HG03521 (cell line): ENCODE data around the gene LILRA2.
"Not testable (repeated sequence)": the region's sequence is repeated elsewhere in the genome, so short reads cannot be mapped to it uniquely, and the experiment has no call there.

ENCODE experiments used
- ATAC-seq: cut with Tn5 transposase; IDR thresholded peaks from one replicate; pipeline ENCODE4 v1.9.1; 2021; ENCODE audit warnings: mild to moderate bottlenecking, moderate library complexity; ENCODE audit not compliant: unreplicated experiment

The LILRA2 gene

DNA sequence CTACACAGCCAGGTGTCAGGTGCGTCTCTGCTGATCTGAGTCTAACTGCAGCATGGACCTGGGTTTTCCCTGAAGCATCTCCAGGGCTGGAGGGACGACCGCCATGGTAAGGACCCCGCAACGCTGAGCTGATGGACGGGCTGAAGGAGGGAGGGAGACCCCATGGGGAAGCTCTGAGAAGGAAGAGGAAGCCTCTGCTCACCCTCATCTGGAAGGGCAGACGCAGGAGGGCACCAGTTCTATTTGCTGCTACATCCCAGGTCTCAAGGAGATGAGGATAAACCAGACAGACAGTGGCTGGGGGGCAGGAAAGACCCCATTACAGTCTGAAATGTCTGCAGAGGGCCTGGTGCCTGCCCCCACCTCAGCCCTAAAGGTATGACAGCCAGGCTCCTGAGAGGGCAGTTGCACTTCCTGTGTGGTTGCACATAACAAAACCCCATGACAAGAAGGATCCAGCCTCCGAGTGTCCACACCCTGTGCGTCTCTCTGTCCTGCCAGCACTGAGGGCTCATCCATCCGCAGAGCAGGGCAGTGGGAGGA, at the start of gene LILRA2:
TSS of gene LILRA2 (plus strand) at position 461 of the 543 bp plus-strand sequence. CDS start 89 bp downstream, outside the sequence.
- no peak for ATAC-seq

DNA sequence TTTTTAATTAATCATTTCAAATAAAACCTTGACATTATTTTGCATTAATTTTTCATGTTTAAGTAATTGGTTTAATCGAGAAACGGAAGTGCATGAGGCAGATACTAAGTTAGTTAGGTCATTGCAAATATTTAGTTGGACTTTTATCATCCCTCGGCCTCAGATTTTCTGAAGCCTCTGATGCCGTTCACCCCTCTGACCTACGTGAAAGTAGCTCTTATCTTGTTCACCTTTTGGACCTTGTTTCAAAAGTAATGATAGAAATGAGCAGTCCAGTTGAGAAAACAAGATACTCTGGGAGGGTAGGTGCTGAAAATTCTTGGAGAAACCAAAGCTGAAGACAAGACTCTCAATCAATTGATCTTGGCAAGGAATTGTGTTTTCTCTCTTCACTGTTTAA, 48.0 kb upstream of the LILRA2 start:
- ATAC-seq = no peak

DNA sequence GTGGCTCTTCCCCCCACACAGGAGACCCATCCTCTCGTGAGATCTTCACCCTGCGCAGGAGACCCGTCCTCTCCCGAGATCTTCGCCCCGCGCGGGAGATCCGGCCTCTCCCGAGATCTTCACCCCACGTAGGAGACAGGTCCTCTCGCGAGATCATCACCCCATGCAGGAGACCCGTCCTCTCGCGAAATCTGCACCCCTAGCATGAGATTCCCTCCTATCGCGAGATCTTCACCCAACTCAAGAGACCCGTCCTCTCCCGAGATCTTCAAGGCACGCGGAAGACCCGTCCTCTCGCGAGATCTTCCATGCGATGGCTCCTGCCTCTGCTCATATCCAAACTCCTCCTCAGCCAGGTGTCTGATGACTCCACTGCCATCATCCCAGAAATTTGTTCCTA, 46.6 kb upstream of the LILRA2 start:
- ATAC-seq = no peak

DNA sequence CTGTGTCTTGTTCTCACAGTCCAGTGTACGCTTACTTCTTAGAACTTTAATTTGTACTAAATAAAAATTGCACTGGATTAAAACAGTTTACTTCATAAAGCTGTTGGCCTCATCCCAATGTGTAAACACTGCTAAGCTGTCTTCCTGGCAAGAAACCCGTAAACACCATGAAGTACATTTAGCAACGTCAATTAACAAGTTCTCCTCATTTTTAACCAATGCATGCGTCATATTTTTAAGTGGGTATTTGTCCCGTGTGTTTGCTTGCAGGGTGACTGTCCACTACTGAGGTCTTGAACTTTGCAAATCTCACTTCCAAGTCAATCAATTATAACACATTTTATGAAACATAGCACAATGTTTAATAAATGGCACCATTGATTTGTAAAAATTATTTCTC, 42.7 kb upstream of the LILRA2 start:
- ATAC-seq = no peak

DNA sequence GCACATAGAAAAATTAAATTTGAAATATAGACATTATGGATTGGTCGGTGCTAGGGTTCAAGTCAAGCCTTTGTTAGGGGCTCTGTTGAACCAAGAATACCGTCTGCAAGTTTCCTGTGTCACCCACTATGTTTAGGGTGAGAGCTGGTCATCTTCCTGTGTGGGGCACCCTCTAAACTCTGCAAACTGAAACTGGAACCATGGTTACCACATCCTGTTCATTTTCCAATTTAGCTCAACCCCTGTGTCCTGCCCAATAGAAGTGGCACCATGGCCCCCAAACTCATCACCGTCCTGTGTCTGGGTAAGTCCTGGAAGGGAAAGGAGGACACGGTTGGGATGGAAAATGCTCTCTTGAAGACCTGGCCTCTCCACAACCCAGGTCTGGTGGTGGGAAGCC, 41.1 kb upstream of the LILRA2 start:
- ATAC-seq = peak; percentile 32

DNA sequence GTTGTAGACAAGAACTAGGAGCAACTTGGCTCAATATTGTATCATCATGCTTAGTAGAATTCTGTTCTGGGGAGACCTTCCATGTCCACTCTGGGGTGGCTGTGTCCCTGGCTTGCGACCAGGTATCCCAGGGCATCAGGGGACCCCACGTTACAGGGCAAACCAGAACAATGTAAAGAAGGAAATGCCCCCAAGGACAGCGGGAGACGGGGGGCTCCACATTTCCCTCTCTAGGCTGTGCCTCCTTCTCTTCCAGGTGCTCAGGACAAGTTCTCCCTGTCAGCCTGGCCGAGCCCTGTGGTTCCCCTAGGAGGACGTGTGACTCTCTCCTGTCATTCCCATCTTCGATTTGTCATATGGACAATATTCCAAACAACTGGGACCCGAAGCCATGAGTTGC, 40.1 kb upstream of the LILRA2 start:
- no peak for ATAC-seq

DNA sequence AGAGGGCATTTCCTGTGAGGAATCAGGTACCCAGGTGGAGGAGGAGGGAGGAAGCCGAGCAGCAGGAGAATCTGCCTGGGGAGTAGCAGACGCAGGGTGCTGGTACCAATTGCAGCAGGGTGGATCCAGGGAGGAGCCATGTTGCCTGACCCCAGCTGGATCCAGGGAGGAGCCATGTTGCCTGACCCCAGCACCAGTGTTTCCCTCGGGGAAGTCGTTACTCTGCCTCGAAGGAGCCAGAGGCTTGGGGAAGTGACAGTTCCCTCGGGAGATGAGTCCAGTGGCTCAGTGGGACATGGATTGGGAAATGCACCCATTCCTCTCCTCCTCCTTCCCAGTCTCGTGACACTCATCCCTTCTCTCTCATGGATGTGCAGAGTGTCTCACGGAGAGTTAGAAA, 39.4 kb upstream of the LILRA2 start:
- ATAC-seq = no peak

DNA sequence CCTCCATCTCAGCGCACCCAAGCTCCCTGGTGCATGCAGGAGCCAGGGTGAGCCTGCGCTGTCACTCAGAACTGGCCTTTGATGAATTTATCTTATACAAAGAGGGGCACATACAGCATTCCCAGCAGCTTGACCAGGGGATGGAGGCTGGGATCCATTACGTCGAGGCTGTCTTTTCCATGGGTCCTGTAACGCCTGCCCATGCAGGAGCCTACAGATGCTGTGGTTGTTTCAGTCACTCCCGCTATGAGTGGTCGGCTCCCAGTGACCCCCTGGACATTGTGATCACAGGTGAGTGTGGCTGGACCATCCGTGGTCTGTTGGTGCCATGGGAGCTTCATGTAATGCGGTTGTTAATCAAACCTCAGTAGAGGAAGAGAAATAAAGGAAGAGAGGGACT, 38.0 kb upstream of the LILRA2 start:
- no peak for ATAC-seq

DNA sequence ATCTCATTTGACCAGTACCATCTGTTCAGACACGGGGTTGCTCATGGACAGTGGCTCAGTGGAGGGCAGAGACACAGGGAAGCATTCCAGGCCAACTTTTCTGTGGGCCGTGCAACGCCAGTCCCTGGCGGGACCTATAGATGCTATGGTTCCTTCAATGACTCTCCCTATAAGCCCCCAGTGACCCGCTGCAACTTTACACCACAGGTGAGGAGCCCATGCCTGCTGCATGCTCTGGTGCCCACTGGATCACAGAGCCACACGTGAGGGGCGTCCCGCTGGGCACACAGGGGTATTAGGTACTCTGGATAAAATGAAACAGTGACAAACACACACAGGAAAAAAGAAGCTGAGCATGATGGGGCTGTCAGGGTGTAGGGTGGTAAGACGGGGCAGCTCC, 36.6 kb upstream of the LILRA2 start:
- no peak for ATAC-seq

DNA sequence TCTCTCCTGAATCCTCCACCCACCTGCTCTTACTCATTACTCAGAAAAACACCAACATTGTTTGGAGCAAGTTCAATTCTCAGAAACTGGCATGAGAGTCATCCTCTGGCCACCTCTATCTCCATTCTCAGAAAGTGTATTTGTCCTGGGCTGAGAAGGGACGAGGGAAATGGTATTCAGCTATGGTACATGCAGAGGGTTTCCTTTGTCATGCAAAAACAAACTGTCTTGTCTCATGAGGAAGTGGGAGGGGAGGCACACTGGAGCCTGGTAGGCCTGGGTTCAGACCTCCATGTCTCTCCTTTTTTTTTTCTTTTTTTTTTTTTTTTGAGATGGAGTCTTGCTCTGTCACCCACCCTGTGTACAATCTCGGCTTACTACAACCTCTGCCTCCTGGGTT, 31.9 kb upstream of the LILRA2 start:
- ATAC-seq = no peak

DNA sequence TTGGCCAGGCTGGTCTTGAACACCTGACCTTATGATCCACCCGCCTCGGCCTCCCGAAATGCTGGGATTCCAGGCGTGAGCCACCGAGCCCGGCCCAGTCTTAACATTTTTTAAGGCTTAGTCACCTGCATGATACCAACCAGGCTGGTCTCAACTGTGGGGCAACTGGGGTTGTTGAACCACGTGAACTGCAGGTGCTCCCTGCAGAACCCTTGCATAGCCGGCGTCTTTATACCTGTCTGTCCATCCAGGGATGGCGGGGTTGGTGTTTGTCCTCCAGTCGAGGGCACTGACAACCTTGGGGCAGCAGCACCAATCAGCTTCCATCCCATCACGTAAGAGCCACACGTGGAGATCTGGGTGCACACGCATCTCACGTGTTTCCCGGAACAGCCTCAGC, 24.8 kb upstream of the LILRA2 start:
- no peak for ATAC-seq

DNA sequence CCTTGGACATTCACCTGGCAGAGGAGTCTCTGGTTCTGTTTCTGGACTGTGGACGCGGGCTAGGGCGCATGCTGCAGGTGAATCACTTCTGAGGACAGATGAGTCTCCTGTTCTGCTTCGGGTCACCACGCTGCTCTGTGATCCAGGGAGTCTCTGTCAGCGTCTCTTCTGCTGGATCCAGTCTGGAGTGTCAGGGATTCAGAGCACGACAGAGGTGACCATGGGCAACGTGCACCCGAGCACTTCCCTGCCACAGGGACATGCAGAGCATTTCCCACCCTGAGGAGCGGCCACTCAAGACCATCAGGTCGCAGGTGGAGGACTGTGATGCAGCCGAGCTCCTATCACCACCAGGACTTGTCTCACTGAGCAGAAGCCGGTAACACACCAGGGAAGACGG, 24.4 kb upstream of the LILRA2 start:
- no peak for ATAC-seq

DNA sequence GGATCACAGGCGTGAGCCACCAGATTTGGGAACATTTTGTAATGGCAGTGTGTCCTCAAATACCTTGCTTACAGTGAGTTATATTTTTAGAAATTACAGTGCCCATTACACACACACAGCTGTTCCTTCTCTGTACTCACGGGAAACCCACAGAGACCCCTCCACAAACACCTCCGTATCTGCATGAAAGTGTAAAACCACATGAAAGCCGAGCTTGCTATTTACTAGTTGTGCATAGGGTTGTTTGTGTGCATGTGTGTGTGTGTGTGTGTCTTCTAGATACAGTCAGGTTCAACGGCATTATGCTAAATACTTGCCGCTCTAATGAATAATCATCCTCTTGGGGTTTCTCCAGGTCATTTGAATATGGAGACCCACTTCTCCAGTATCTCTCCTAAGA, 22.3 kb upstream of the LILRA2 start:
- ATAC-seq = no peak

DNA sequence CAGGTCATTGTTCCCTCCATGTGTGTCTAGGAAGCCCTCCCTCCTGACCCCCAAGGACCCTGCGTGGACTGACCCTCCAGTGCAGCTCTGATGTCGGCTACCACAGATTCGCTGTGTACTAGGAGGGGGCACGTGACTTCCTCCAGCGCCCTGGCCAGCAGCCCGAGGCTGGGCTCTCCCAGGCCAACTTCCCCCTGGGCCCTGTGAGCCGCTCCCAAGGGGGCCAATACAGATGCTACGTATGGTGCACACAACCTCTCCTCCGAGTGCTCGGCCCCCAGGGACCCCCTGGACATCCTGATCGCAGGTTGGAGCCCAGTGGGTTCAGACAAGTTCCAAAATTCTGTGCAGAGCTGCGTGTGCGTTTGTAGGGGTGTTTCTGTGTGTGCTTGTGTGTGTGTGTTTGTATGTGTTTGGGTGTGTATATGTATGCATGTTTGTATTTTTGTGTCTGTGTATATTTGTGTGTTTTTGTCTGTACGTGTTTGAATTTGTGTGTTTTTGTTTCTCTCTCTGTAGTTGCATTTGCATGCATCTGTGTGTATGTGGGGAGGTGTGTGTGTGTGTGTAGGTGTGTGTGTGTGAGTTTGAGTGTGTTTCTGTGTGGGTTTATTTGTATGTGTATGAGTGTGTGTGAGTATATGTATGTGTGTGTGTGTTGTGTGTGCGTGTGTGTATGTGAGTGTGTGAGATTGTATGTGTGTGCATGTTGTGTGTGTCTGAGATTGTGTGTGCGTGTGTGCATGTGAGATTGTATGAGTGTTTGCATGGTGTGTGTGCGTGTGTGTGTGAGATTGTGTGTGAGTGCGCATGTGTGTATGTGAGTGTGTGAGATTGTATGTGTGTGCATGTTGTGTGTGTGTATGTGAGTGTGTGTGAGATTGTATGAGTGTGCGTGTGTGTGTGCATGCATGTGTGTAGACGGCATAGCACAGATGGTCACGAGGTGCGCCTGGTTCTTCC, 21.4 kb upstream of the LILRA2 start:
- no peak for ATAC-seq

DNA sequence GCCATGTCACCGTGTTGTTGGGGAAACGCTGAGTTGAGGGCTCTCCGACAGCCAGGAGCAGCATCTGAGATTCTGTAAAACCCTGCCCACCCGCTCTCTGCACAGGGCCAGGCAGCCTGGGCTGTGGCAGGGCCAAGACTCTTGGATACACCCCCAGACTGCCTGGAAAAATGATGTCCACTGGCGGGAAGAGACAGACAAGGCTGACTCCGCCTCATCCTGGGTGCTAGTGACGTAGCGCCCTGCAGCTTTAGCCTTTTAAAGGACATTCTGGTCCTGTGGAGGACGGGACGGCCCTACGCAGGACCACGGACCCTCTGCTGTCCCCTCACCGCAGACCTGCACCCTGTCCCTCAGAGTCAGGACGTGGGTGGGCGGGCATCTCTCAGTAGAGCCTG, 20.7 kb upstream of the LILRA2 start:
- ATAC-seq = no peak

DNA sequence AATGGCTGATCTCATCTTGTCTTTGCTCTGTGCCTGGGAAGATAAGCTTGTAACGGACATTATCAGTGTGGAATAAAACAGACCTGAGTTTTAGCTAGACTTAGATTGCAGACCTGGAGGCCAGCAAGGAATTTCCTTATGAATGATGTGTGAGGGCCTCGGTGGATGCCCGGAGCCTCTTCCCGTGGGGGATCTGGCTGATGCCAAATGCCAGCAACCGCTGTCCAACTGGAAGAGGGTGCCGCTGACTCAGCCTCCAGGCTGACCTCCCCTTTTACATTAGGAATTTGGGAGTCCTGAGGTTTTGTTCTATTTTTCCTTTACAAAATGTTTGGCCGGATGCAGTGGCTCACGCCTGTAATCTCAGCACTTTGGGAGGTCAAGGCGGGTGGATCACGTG, 19.6 kb upstream of the LILRA2 start:
- ATAC-seq = no peak

DNA sequence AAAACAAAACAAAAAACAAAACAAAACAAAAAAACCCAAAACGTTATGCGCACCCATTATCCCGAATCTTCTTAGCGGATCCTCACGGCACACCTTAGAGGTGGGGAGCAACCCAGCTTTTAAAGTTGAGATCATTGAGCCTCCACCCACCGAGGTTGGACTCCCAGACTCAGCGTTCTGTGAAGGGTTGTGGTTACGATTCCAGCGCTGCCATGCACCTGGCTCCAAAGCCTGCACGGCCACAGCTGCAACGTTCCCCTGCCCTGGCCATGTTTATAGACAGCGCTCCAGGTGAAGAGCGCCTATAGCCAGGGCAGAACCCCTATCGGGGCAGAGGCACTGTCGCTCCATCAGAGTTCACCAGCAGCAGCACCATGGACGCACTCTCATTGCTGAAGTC, 18.7 kb upstream of the LILRA2 start:
- no peak for ATAC-seq

DNA sequence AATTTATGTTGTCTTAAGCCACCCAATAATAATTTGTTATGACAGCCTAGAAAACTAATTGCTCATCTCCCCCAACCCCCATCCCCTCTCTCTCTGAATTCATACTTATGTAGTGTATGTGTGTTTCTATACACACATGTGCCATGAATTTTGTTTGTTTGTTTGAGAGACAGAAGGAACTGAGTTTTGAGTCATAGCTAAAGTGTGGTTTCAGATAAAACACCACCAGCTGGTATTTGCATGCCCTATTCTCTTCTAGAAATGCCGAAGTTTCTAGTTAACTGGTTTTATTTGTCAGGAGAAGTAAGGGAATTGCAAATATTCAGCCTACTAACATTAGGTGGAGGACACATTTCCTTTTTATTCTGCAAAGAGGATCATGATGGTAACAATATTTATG, 17.4 kb upstream of the LILRA2 start:
- ATAC-seq = no peak

DNA sequence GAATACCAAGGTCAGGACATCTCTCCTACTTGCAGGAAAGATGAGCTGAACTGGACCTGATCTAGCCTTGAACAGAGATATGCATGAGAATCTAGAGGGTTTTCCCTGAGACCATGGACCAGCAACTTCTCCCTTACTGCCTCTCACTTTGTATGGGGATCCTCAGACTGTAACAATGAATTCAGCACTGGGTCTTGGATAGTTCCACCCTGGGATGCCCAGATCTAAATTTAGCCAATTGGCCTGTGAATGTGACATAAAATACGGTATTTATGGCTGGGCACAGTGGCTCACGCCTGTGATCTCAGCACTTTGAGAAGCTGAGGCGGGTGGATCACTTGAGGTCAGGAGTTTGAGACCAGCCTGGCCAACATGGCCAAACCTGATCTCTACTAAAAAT, 15.3 kb upstream of the LILRA2 start:
- ATAC-seq = no peak

DNA sequence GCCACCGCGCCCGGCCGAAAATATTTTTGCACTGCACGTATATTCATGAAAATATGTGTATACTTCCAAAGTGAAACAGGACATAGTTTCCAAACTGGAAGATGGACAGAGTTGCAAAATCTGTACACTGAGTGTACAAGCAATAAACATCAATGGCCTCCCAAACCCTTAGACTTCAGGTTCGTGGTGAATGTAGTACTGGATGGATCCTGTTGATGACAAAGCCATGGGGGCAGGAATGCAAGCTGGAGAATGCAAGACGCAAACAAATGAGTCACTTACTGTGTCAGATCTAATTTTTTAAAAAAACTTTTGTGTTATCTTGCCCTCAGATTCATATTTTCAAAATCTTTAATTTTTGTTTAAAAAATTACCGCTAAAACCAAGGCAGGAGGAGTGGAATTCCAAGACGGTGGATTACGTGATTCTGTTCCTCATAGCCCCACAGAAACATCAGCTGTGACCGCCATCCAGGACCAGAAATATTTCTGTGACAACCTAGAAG, 12.7 kb upstream of the LILRA2 start:
- no peak for ATAC-seq

DNA sequence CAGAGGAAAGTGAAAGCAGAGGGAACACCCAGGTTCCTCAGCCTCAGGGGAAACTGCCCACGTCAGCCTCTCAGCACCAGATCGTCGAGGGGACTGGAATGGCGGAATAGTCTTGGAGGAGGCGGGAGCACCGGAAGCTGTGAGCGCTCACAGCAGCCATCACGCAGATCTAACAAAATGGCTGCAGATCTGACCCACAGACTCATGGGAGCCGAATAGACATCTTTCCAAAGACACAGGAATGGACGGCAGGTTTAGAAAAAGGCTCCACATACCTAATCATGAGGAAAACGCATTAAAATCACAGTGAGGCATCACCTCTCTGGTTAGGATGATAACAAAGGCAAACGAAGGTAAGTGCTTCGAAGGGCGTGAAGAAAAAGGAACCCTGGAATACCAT, 11.8 kb upstream of the LILRA2 start:
- ATAC-seq = no peak

DNA sequence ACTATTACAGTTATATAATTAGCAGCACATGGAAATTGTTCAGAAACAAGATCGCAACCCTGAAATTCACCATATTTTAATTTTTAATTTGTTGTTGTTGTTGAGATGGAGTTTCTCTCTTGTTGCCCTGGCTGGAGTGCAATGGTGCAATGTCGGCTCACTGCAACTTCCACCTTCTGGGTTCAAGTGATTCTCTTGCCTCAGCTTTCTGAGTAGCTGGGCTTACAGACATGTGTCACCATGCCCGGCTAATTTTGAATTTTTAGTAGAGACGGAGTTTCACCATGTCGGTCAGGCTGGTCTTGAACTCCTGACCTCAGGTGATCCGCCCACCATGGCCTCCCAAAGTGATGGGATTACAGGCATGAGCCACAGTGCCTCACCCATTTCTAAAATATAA, 10.4 kb upstream of the LILRA2 start:
- not testable (repeated sequence) for ATAC-seq
